SK-N-SH (cell line): Measurements from ENCODE around the gene UBE2E2. TPM values are rescaled to one million over a fixed set of nuclear protein-coding genes. Genes with fewer than 3 reads are reported as not detected.

ENCODE experiments used
- CTCF ChIA-PET: fragments of 300-600, 350-600 bp; formaldehyde crosslinking; extraction: SDS; loops from one replicate; lab custom pipeline; 2021; lab: Yijun Ruan, JAX
- POLR2A ChIA-PET: fragments of 350-600 bp; sonication (Branson Sonifier 250); formaldehyde crosslinking; extraction: SDS; loops from one replicate; lab custom pipeline; 2020; ENCODE audit warnings: antibody characterized with exemption, inconsistent platforms; lab: Yijun Ruan, JAX
- DNase-seq: peaks from one replicate; pipeline ENCODE4 v3.0.0; 2012
- H2AFZ ChIP-seq: fragments of 200-600 bp; sonication (generic); 2 replicates; pipeline ENCODE4 v1.8.1; 2016; ENCODE audit warnings: antibody characterized with exemption, mild to moderate bottlenecking, low read depth
- H3F3A ChIP-seq: fragments of 200-600 bp; sonication (generic); replicated peaks from 2 replicates; pipeline ENCODE3; 2016; ENCODE audit warnings: antibody characterized with exemption, mild to moderate bottlenecking; ENCODE audit not compliant: insufficient read depth
- H3K27ac ChIP-seq, 2 experiments: fragments of 200-500 bp in 1 of 2; fragments of 200-600 bp in 1 of 2; sonication (Bioruptor generic) in 1 of 2; sonication (generic), shearing (Covaris generic) in 1 of 2; 2 replicates each; pipeline versions ENCODE4 v1.5.1 to v1.6.1; 2014 to 2016; ENCODE audit warnings: low read depth in 2 of 2, inconsistent platforms in 1 of 2, low read length in 1 of 2, mild to moderate bottlenecking in 1 of 2, mixed read lengths in 1 of 2
- H3K27me3 ChIP-seq: fragments of 200-600 bp; sonication (generic), shearing (Covaris generic); 2 replicates; pipeline ENCODE4 v1.6.1; 2016; ENCODE audit warnings: mixed run types; ENCODE audit not compliant: insufficient read depth
- H3K36me3 ChIP-seq, 2 experiments: fragments of 200-500 bp in 1 of 2; fragments of 200-600 bp in 1 of 2; sonication (Bioruptor generic) in 1 of 2; sonication (generic) in 1 of 2; replicated peaks in 1 of 2; 2 replicates each; pipeline versions ENCODE3 to v1.5.1; 2014 to 2016; ENCODE audit warnings: low read length in 1 of 2, mild to moderate bottlenecking in 1 of 2; ENCODE audit not compliant: insufficient read depth in 2 of 2, control insufficient read depth in 1 of 2
- H3K4me1 ChIP-seq, 2 experiments: fragments of 200-500 bp in 1 of 2; fragments of 200-600 bp in 1 of 2; sonication (Bioruptor generic) in 1 of 2; sonication (generic), shearing (Covaris generic) in 1 of 2; 2 replicates each; pipeline versions ENCODE4 v1.5.1 to v1.6.1; 2014 to 2016; ENCODE audit warnings: low read depth in 1 of 2, low read length in 1 of 2, mixed run types in 1 of 2; ENCODE audit not compliant: insufficient read depth in 2 of 2, control insufficient read depth in 1 of 2
- H3K4me2 ChIP-seq: fragments of 200-600 bp; sonication (generic), shearing (Covaris generic); 2 replicates; pipeline ENCODE4 v1.6.1; 2017; ENCODE audit warnings: mixed run types
- H3K4me3 ChIP-seq, 2 experiments: fragments of 200-500 bp in 1 of 2; fragments of 200-600 bp in 1 of 2; sonication (Bioruptor generic) in 1 of 2; sonication (generic), shearing (Covaris generic) in 1 of 2; 2 replicates each; pipeline versions ENCODE4 v1.5.1 to v1.8.1; 2014 to 2016; ENCODE audit warnings: low read depth in 2 of 2, inconsistent platforms in 1 of 2, low read length in 1 of 2, mild to moderate bottlenecking in 1 of 2, mixed read lengths in 1 of 2, moderate library complexity in 1 of 2
- H3K79me2 ChIP-seq: fragments of 200-600 bp; sonication (generic); 2 replicates; pipeline ENCODE4 v1.8.1; 2017; ENCODE audit warnings: mild to moderate bottlenecking; ENCODE audit not compliant: insufficient read depth
- H3K9ac ChIP-seq: fragments of 200-600 bp; sonication (generic); 2 replicates; pipeline ENCODE4 v1.6.1; 2017; ENCODE audit warnings: mixed run types
- H3K9me2 ChIP-seq: fragments of 200-600 bp; sonication (generic); 2 replicates; pipeline ENCODE4 v1.6.1; 2017; ENCODE audit warnings: mixed run types
- H3K9me3 ChIP-seq: fragments of 200-600 bp; sonication (generic); 2 replicates; pipeline ENCODE4 v1.6.1; 2017; ENCODE audit warnings: mixed run types, mild to moderate bottlenecking, moderate library complexity
- H4K20me1 ChIP-seq: fragments of 200-600 bp; sonication (generic); 2 replicates; pipeline ENCODE4 v1.6.1; 2017; ENCODE audit warnings: mild to moderate bottlenecking, mixed run types; ENCODE audit not compliant: insufficient read depth
- CHD2 ChIP-seq: fragments of 150-350 bp; IDR thresholded peaks from 2 replicates; pipeline ENCODE4 v1.6.1; 2018; ENCODE audit warnings: low read length; ENCODE audit not compliant: partially characterized antibody
- ELF1 ChIP-seq: IDR thresholded peaks from 2 replicates; pipeline ENCODE4 v1.4.0; 2012
- FOXJ3 ChIP-seq: sonication (generic); formaldehyde crosslinking; IDR thresholded peaks from 2 replicates; pipeline ENCODE4 v1.5.1; 2020; ENCODE audit warnings: mild to moderate bottlenecking, missing genetic modification reagents
- GATA2 ChIP-seq: sonication (generic); formaldehyde crosslinking; IDR thresholded peaks from 2 replicates; pipeline ENCODE4 v1.5.0; 2020; ENCODE audit warnings: mild to moderate bottlenecking, missing genetic modification reagents
- IRF3 ChIP-seq: fragments of 150-350 bp; IDR thresholded peaks from 2 replicates; pipeline ENCODE4 v1.6.1; 2016; ENCODE audit warnings: mild to moderate bottlenecking, low read depth, low read length
- JUND ChIP-seq: IDR thresholded peaks from 2 replicates; pipeline ENCODE4 v1.4.0; 2012
- MAX ChIP-seq: IDR thresholded peaks from 2 replicates; pipeline ENCODE4 v1.4.0; 2012; ENCODE audit warnings: low read depth
- MEF2A ChIP-seq: IDR thresholded peaks from 2 replicates; pipeline ENCODE4 v1.4.0; 2012; ENCODE audit warnings: low read depth, borderline replicate concordance
- MXI1 ChIP-seq: IDR thresholded peaks from 2 replicates; pipeline ENCODE4 v1.6.1; 2012; ENCODE audit warnings: mild to moderate bottlenecking, low read depth, low read length, improper control_type of control experiment
- NFIC ChIP-seq: IDR thresholded peaks from 2 replicates; pipeline ENCODE4 v1.4.0; 2012; ENCODE audit warnings: borderline replicate concordance
- NRF1 ChIP-seq: IDR thresholded peaks from 2 replicates; pipeline ENCODE4 v1.6.1; 2012; ENCODE audit warnings: low read depth, mild to moderate bottlenecking, low read length
- PBX3 ChIP-seq: IDR thresholded peaks from 2 replicates; pipeline ENCODE4; 2012
- POLR2AphosphoS5 ChIP-seq: IDR thresholded peaks from 2 replicates; pipeline ENCODE4 v1.6.1; 2012; ENCODE audit warnings: low read depth, low read length
- RAD21 ChIP-seq: IDR thresholded peaks from 2 replicates; pipeline ENCODE4 v1.6.1; 2012; ENCODE audit warnings: mild to moderate bottlenecking, low read length
- RXRA ChIP-seq: IDR thresholded peaks from 2 replicates; pipeline ENCODE4 v1.4.0; 2012; ENCODE audit warnings: low read depth, mild to moderate bottlenecking, borderline replicate concordance
- SIN3A ChIP-seq: IDR thresholded peaks from 2 replicates; pipeline ENCODE4 v1.6.1; 2012; ENCODE audit warnings: low read depth, mild to moderate bottlenecking, low read length, moderate library complexity, borderline replicate concordance
- SMC3 ChIP-seq: IDR thresholded peaks from 2 replicates; pipeline ENCODE4 v1.6.1; 2012; ENCODE audit warnings: low read depth, low read length, improper control_type of control experiment
- TAF1 ChIP-seq: IDR thresholded peaks from 2 replicates; pipeline ENCODE4 v1.6.1; 2012; ENCODE audit warnings: low read depth, mild to moderate bottlenecking, low read length, moderate library complexity, borderline replicate concordance
- USF1 ChIP-seq: IDR thresholded peaks from 2 replicates; pipeline ENCODE4 v1.4.0; 2012; ENCODE audit warnings: low read depth, borderline replicate concordance
- YY1 ChIP-seq: IDR thresholded peaks from 2 replicates; pipeline ENCODE4 v1.4.0; 2012; ENCODE audit warnings: low read depth, mild to moderate bottlenecking
- WGBS: methylation state at CpG from one replicate; pipeline ENCODE4 v1.1.6; 2017; ENCODE audit warnings: low lambda C conversion rate; 5-methylcytosine and 5-hydroxymethylcytosine counted together
- polyA plus RNA-seq, 3 experiments: library from polyadenylated mRNA; depleted of rRNA; stranded (reverse); fragments of >200 nt; gene quantifications; 2 replicates each; pipeline ENCODE4 v1.2.3, GENCODE V29; 2012

The UBE2E2 gene
- polyA plus RNA-seq, 1 of the 3 experiments (the other 2 are of a cell fraction) = 46.4 TPM

GRCh38 chr3:23435318-23435717, 232.2 kb downstream of the UBE2E2 start (continued):
- TF ChIP-seq IRF3 (no peak), NFIC (no peak)

- H3K4me1 ChIP-seq = no peaks in the 10 kb centered on the region; a peak in 2 of 4 replicates
- no peak overlapping the region for H3K4me3 ChIP-seq
- H3K36me3 ChIP-seq = no peaks in the 10 kb centered on the region
- 93% methylated on average over 9 of the region's 9 CpGs for WGBS
- DNase-seq = no peak
- no peak overlapping the region for H3K9ac ChIP-seq
- H3K4me2 ChIP-seq = no peak overlapping the region
- H4K20me1 ChIP-seq = no peaks in the 10 kb centered on the region
- H3K79me2 ChIP-seq = peaks cover 8% of the 10 kb centered on the region; the same call in 1 of the 2 replicates
- H3K9me2 ChIP-seq = 0 out of 2 replicates have a peak, but pooled peaks cover 3% of the 10 kb centered on the region
- no peaks in the 10 kb centered on the region for H3K27me3 ChIP-seq
- peaks cover 3% of the 10 kb centered on the region for H3F3A ChIP-seq
- CTCF ChIA-PET = no interaction called here
- H2AFZ ChIP-seq = no peak overlapping the region
- no peak overlapping the region for H3K27ac ChIP-seq
- no peaks in the 10 kb centered on the region for H3K9me3 ChIP-seq
- POLR2A ChIA-PET = no interaction called here
- TF ChIP-seq NRF1 (no peak), MEF2A (no peak), YY1 (no peak), RXRA (no peak), GATA2 (CRISPR knock-in tag) (no peak), MXI1 (no peak), PBX3 (no peak), ELF1 (no peak), JUND (no peak), USF1 (no peak), TAF1 (no peak), SMC3 (no peak), MAX (no peak), CHD2 (no peak), POLR2AphosphoS5 (no peak), RAD21 (no peak), SIN3A (no peak), FOXJ3 (CRISPR knock-in tag) (no peak)
Measured at GRCh38 chr3:23435904-23436303, 232.8 kb downstream of the UBE2E2 start.
